Measurements from ENCODE around the gene UBAP2. TPM values are rescaled to one million over a fixed set of nuclear protein-coding genes. Genes with fewer than 3 reads are reported as not detected.

The UBAP2 gene
- polyA plus RNA-seq, 1 donor (not counting 4 experiments of a cell fraction or from before 2014, with no cell fraction given): 16.3 TPM

DNA sequence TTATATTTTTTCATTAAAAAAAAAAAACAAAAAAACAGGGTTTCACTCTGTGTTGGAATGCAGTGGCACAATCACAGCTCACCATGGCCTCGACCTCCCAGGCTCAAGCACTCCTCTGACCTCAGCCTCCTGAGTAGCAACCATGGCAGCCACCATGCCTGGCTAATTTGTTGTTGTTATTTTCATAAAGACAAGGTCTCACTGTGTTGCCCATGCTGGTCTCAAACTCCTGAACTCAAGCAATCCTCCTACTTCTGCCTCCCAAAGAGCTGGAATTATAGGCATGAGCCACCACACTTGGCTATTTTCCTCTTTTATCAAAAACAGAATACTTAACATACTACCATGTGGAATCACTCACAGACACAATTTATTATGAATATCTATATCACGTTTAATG lies 46.7 kb downstream of the UBAP2 start:
- no peak overlapping the region for H3K9ac ChIP-seq (ENCODE audit: control insufficient read depth, extremely low read depth, insufficient read depth, low read length)
- no peak for DNase-seq (ENCODE audit: low read depth, low spot score)
- no peaks in the 10 kb centered on the region for H3K4me1 ChIP-seq (ENCODE audit: control insufficient read depth, extremely low read depth, insufficient read depth, low read length)
- no peaks in the 10 kb centered on the region for H3K27me3 ChIP-seq (ENCODE audit: control insufficient read depth, extremely low read depth, insufficient read depth, low read length)
- FAIRE-seq: no peak
- H3K4me2 ChIP-seq (ENCODE audit: control insufficient read depth, extremely low read depth, insufficient read depth, low read depth, low read length): no peak overlapping the region
- TF ChIP-seq EZH2 (IDR thresholded peaks at IDR 0.05; ENCODE audit: low read length): no peak
- TF ChIP-seq, protein P1, sequence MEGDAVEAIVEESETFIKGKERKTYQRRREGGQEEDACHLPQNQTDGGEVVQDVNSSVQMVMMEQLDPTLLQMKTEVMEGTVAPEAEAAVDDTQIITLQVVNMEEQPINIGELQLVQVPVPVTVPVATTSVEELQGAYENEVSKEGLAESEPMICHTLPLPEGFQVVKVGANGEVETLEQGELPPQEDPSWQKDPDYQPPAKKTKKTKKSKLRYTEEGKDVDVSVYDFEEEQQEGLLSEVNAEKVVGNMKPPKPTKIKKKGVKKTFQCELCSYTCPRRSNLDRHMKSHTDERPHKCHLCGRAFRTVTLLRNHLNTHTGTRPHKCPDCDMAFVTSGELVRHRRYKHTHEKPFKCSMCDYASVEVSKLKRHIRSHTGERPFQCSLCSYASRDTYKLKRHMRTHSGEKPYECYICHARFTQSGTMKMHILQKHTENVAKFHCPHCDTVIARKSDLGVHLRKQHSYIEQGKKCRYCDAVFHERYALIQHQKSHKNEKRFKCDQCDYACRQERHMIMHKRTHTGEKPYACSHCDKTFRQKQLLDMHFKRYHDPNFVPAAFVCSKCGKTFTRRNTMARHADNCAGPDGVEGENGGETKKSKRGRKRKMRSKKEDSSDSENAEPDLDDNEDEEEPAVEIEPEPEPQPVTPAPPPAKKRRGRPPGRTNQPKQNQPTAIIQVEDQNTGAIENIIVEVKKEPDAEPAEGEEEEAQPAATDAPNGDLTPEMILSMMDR (optimal IDR thresholded peaks at IDR 0.05 in 1 of 3, IDR thresholded peaks at IDR 0.05 in 1 of 3, conservative IDR thresholded peaks at IDR 0.05 in 1 of 3; ENCODE audit: extremely low read depth in 1 of 3, insufficient read depth in 2 of 3, low read length in 3 of 3): no peak
- no peaks in the 10 kb centered on the region for H3K9me3 ChIP-seq (ENCODE audit: control insufficient read depth, low read depth, low read length)
- H3K4me3 ChIP-seq (ENCODE audit: control insufficient read depth in 2 of 3, extremely low read depth in 1 of 3, insufficient read depth in 2 of 3, low read depth in 1 of 3, low read length in 3 of 3): no peak overlapping the region
- no peaks in the 10 kb centered on the region for H4K20me1 ChIP-seq (ENCODE audit: control insufficient read depth, extremely low read depth, insufficient read depth, low read length)
- no peak overlapping the region for H2AFZ ChIP-seq (ENCODE audit: control insufficient read depth, low read length)
- peaks cover 9 to 13% of the 10 kb centered on the region in 2 experiments for H3K36me3 ChIP-seq (ENCODE audit: control insufficient read depth in 2 of 2, extremely low read depth in 1 of 2, insufficient read depth in 2 of 2, low read length in 2 of 2)
- dilution Hi-C loops (cut with MboI; ENCODE audit: extremely low pct_ligation_motif_present, low sequenced_read_pairs): no loop called here
- H3K27ac ChIP-seq (ENCODE audit: control insufficient read depth, insufficient read depth, low read length): no peak overlapping the region
- no peaks in the 10 kb centered on the region for H3K9me1 ChIP-seq (ENCODE audit: control insufficient read depth, extremely low read depth, insufficient read depth, low read length)
- peaks cover 21% of the 10 kb centered on the region for H3K79me2 ChIP-seq (ENCODE audit: control insufficient read depth, insufficient read depth, low read length)

DNA sequence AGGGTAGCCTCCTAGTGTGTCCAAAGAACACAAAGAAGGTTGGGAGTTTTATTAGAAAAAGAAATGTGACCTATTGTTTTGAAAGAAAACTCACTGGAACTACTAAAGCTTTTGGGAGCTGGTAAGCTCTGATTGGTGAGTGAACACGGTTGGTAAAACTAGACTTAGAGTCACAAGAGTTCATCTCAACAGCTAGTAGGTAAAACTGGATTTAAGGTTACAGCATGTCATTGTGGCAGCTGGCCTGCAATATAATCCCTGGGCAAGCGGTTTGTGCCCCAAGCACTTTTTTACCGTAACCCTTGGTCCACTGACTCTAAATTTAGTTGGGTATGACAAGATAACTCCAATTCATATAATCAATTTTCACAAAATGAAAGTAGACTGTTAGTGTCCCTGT lies 47.4 kb downstream of the UBAP2 start:
- Histone ChIP-seq H3K27ac (ENCODE audit: control insufficient read depth, insufficient read depth, low read length) (no peak overlapping the region), H3K4me2 (ENCODE audit: control insufficient read depth, extremely low read depth, insufficient read depth, low read depth, low read length) (no peak overlapping the region), H3K9me1 (ENCODE audit: control insufficient read depth, extremely low read depth, insufficient read depth, low read length) (no peaks in the 10 kb centered on the region), H3K4me1 (ENCODE audit: control insufficient read depth, extremely low read depth, insufficient read depth, low read length) (no peaks in the 10 kb centered on the region), H3K9me3 (ENCODE audit: control insufficient read depth, low read depth, low read length) (no peaks in the 10 kb centered on the region), H3K9ac (ENCODE audit: control insufficient read depth, extremely low read depth, insufficient read depth, low read length) (no peak overlapping the region), H3K36me3 (ENCODE audit: control insufficient read depth in 2 of 2, extremely low read depth in 1 of 2, insufficient read depth in 2 of 2, low read length in 2 of 2) (peaks cover 11 to 15% of the 10 kb centered on the region in 2 experiments), H3K4me3 (ENCODE audit: control insufficient read depth in 2 of 3, extremely low read depth in 1 of 3, insufficient read depth in 2 of 3, low read depth in 1 of 3, low read length in 3 of 3) (no peak overlapping the region), H3K27me3 (ENCODE audit: control insufficient read depth, extremely low read depth, insufficient read depth, low read length) (no peaks in the 10 kb centered on the region), H3K79me2 (ENCODE audit: control insufficient read depth, insufficient read depth, low read length) (peaks cover 15% of the 10 kb centered on the region), H4K20me1 (ENCODE audit: control insufficient read depth, extremely low read depth, insufficient read depth, low read length) (no peaks in the 10 kb centered on the region), H2AFZ (ENCODE audit: control insufficient read depth, low read length) (no peak overlapping the region)
- dilution Hi-C loops (cut with MboI; ENCODE audit: extremely low pct_ligation_motif_present, low sequenced_read_pairs): no loop called here
- FAIRE-seq (no peak), DNase-seq (ENCODE audit: low read depth, low spot score) (no peak)
- TF ChIP-seq, protein P1 (optimal IDR thresholded peaks at IDR 0.05 in 1 of 3, IDR thresholded peaks at IDR 0.05 in 1 of 3, conservative IDR thresholded peaks at IDR 0.05 in 1 of 3; ENCODE audit: extremely low read depth in 1 of 3, insufficient read depth in 2 of 3, low read length in 3 of 3): no peak
- no peak for TF ChIP-seq EZH2 (IDR thresholded peaks at IDR 0.05; ENCODE audit: low read length)
